A549 (cell line): ENCODE data around the gene AMPD3. TPM values are rescaled to one million over a fixed set of nuclear protein-coding genes. Genes with fewer than 3 reads are reported as not detected.

Source experiments
- ATAC-seq, 2 experiments: fragments of 200-7000 bp in 1 of 2; fragments of >200 bp in 1 of 2; cut with Nextera tagmentation in 1 of 2; cut with Tn5 transposase in 1 of 2; 3 replicates each; pipeline versions ENCODE4 v1.8.0 to v1.9.1; 2018 to 2020; ENCODE audit warnings: mild to moderate bottlenecking in 1 of 2, moderate library complexity in 1 of 2
- CTCF ChIA-PET: fragments of 300-600 bp; sonication (Branson Sonifier 250); formaldehyde crosslinking; extraction: SDS; loops from one replicate; lab custom pipeline; 2021; ENCODE audit warnings: antibody characterized with exemption, inconsistent platforms; lab: Yijun Ruan, JAX
- POLR2A ChIA-PET: fragments of 350-600 bp; formaldehyde crosslinking; extraction: SDS; loops from one replicate; lab custom pipeline; 2021; ENCODE audit warnings: antibody characterized with exemption, inconsistent platforms; lab: Yijun Ruan, JAX
- DNase-seq, 2 experiments: peaks; one replicate each; pipeline versions ENCODE4 v3.0.0 to v3.0.0-alpha.2; 2011 to 2016; ENCODE audit warnings: low read depth in 1 of 2, low spot score in 1 of 2
- FAIRE-seq: peaks from 2 replicates; lab custom pipeline; 2011; peaks lifted over from hg19 to GRCh38; lab: Jason Lieb, UNC
- H3K27ac ChIP-seq, 2 experiments: fragments of >200 bp; sonication (Bioruptor Twin); formaldehyde crosslinking; 3 replicates each; pipeline ENCODE4 v1.5.1; 2016 to 2017
- H3K4me1 ChIP-seq: fragments of >200 bp; sonication (Bioruptor Twin); formaldehyde crosslinking; 3 replicates; pipeline ENCODE4 v1.6.1; 2016
- H3K4me2 ChIP-seq: fragments of >200 bp; sonication (Bioruptor Twin); formaldehyde crosslinking; 3 replicates; pipeline ENCODE4 v1.6.1; 2016
- H3K4me3 ChIP-seq: fragments of >200 bp; sonication (Bioruptor Twin); formaldehyde crosslinking; 3 replicates; pipeline ENCODE4 v1.5.1; 2016
- H3K9me3 ChIP-seq: fragments of >200 bp; sonication (Bioruptor Twin); formaldehyde crosslinking; 3 replicates; pipeline ENCODE4 v1.6.1; 2016
- BCL3 ChIP-seq: fragments of >200 bp; sonication (Bioruptor Twin); formaldehyde crosslinking; IDR thresholded peaks from 3 replicates; pipeline ENCODE4 v1.6.1; 2016
- BHLHE40 ChIP-seq: IDR thresholded peaks from 2 replicates; pipeline ENCODE4 v1.6.1; 2012; ENCODE audit warnings: low read depth, low read length, inconsistent platforms
- CBX8 ChIP-seq: fragments of 200-600 bp; sonication (generic); IDR thresholded peaks from 2 replicates; pipeline ENCODE4 v1.6.1; 2016
- CEBPB ChIP-seq, 2 experiments: fragments of >200 bp in 1 of 2; sonication (Bioruptor Twin) in 1 of 2; formaldehyde crosslinking in 1 of 2; IDR thresholded peaks; 2 replicates each; pipeline ENCODE4 v1.6.1; 2012 to 2016
- CTCF ChIP-seq: fragments of >200 bp; sonication (Bioruptor Twin); formaldehyde crosslinking; IDR thresholded peaks from 3 replicates; pipeline ENCODE4 v1.5.1; 2016
- ELK1 ChIP-seq: fragments of 150-350 bp; IDR thresholded peaks from 2 replicates; pipeline ENCODE4 v1.6.1; 2014; ENCODE audit warnings: low read depth, mild to moderate bottlenecking, low read length
- ESRRA ChIP-seq: fragments of 150-350 bp; IDR thresholded peaks from 2 replicates; pipeline ENCODE4 v1.6.1; 2014; ENCODE audit warnings: mild to moderate bottlenecking, low read length, borderline replicate concordance
- FOSB ChIP-seq: fragments of 250-450 bp; sonication (Bioruptor Pico); IDR thresholded peaks from 2 replicates; pipeline ENCODE4 v1.5.0; 2020; ENCODE audit warnings: mild to moderate bottlenecking, moderate library complexity
- HES2 ChIP-seq: fragments of >200 bp; sonication (Bioruptor Twin); formaldehyde crosslinking; IDR thresholded peaks from 2 replicates; pipeline ENCODE4 v1.6.1; 2016
- HEYL ChIP-seq: fragments of 250-450 bp; sonication (Bioruptor Pico); IDR thresholded peaks from 2 replicates; pipeline ENCODE4 v1.8.0; 2021; ENCODE audit warnings: mild to moderate bottlenecking, moderate library complexity
- HOXA7 ChIP-seq: fragments of 250-450 bp; sonication (Bioruptor Pico); IDR thresholded peaks from 2 replicates; pipeline ENCODE4 v1.5.0; 2020; ENCODE audit warnings: mild to moderate bottlenecking, moderate library complexity
- HOXB13 ChIP-seq: fragments of 250-450 bp; sonication (Bioruptor Pico); IDR thresholded peaks from 2 replicates; pipeline ENCODE4 v1.5.0; 2020; ENCODE audit warnings: low read depth, mild to moderate bottlenecking, moderate library complexity
- JUN ChIP-seq, 2 experiments: fragments of >200 bp; sonication (Bioruptor Twin); formaldehyde crosslinking; IDR thresholded peaks; 2 replicates in 1 of 2; 3 replicates in 1 of 2; pipeline ENCODE4 v1.6.1; 2016 to 2017
- MYC ChIP-seq: IDR thresholded peaks from 2 replicates; pipeline ENCODE4 v1.6.1; 2012; ENCODE audit warnings: mild to moderate bottlenecking, inconsistent platforms, low read length, improper control_type of control experiment, borderline replicate concordance
- NPAS2 ChIP-seq: fragments of 250-450 bp; sonication (Bioruptor Pico); IDR thresholded peaks from 2 replicates; pipeline ENCODE4 v1.8.0; 2022; ENCODE audit warnings: mild to moderate bottlenecking, moderate library complexity, borderline replicate concordance
- PBX3 ChIP-seq: IDR thresholded peaks from 2 replicates; pipeline ENCODE4 v1.6.1; 2012
- POLR2A ChIP-seq: IDR thresholded peaks from 2 replicates; pipeline ENCODE4 v1.6.1; 2012; ENCODE audit warnings: mild to moderate bottlenecking, low read length
- POLR2AphosphoS2 ChIP-seq: conservative IDR thresholded peaks from 2 replicates; pipeline ENCODE4 v1.6.1; 2012; ENCODE audit warnings: low read length, improper control_type of control experiment, inconsistent platforms
- RAD21 ChIP-seq, 2 experiments: fragments of >200 bp in 1 of 2; sonication (Bioruptor Twin) in 1 of 2; formaldehyde crosslinking in 1 of 2; IDR thresholded peaks in 1 of 2; conservative IDR thresholded peaks in 1 of 2; 2 replicates in 1 of 2; 3 replicates in 1 of 2; pipeline ENCODE4 v1.6.1; 2012 to 2018; ENCODE audit warnings: inconsistent platforms in 1 of 2
- RARB ChIP-seq: fragments of 250-450 bp; sonication (Bioruptor Pico); IDR thresholded peaks from 2 replicates; pipeline ENCODE4 v1.8.0; 2021; ENCODE audit warnings: mild to moderate bottlenecking, moderate library complexity
- RCOR1 ChIP-seq: fragments of 150-350 bp; IDR thresholded peaks from 2 replicates; pipeline ENCODE4 v1.6.1; 2014; ENCODE audit warnings: antibody characterized with exemption, low read length, low read depth
- RNF2 ChIP-seq: fragments of 200-600 bp; sonication (generic); IDR thresholded peaks from 2 replicates; pipeline ENCODE4 v1.6.1; 2016; ENCODE audit warnings: low read depth, mild to moderate bottlenecking, antibody characterized with exemption, moderate library complexity, borderline replicate concordance
- SMC3 ChIP-seq: fragments of >200 bp; sonication (Bioruptor Twin); formaldehyde crosslinking; IDR thresholded peaks from 3 replicates; pipeline ENCODE4 v1.6.1; 2018; ENCODE audit warnings: inconsistent platforms
- SREBF2 ChIP-seq: fragments of 450-650 bp; IDR thresholded peaks from 2 replicates; pipeline ENCODE4 v1.6.1; 2014; ENCODE audit warnings: mild to moderate bottlenecking, moderate library complexity
- TFCP2L1 ChIP-seq: fragments of 250-450 bp; sonication (Bioruptor Pico); IDR thresholded peaks from 2 replicates; pipeline ENCODE4 v1.5.0; 2021; ENCODE audit warnings: mild to moderate bottlenecking
- TP53 ChIP-seq: fragments of 250-450 bp; sonication (Bioruptor Pico); IDR thresholded peaks from 2 replicates; pipeline ENCODE4 v1.5.0; 2021; ENCODE audit warnings: mild to moderate bottlenecking, moderate library complexity
- ZC3H11A ChIP-seq: fragments of 450-650 bp; IDR thresholded peaks from 2 replicates; pipeline ENCODE4 v1.6.1; 2014; ENCODE audit warnings: antibody characterized with exemption, mild to moderate bottlenecking
- ZFP36 ChIP-seq: fragments of 450-650 bp; IDR thresholded peaks from 2 replicates; pipeline ENCODE4 v1.6.1; 2014; ENCODE audit warnings: borderline replicate concordance; ENCODE audit not compliant: partially characterized antibody
- WGBS: methylation state at CpG from one replicate; pipeline ENCODE4 v1.1.6; 2017; ENCODE audit errors: missing lambda C conversion rate; 5-methylcytosine and 5-hydroxymethylcytosine counted together
- polyA plus RNA-seq, 4 experiments: library from polyadenylated mRNA; depleted of rRNA in 3 of 4; stranded (reverse); fragments of >200 nt; fragmentation: RNase III in 1 of 4; extraction: RNeasy Plus Mini Kit Qiagen cat#74134 plus additional on column Dnase treatment in 1 of 4; gene quantifications; 2 replicates in 3 of 4; 3 replicates in 1 of 4; pipeline ENCODE4 v1.2.3, GENCODE V29; 2011 to 2017

Gene AMPD3
- polyA plus RNA-seq, 2 of the 4 experiments (the other 2 are of a cell fraction), result 3.1 to 4.7 TPM

- ATAC-seq (peak; percentile 24 to 40; a peak in 3 of 6 replicates), FAIRE-seq (no peak), DNase-seq (peak; percentile 19 to 45)
- no peak overlapping the region for H3K4me3 ChIP-seq
- ChIA-PET CTCF (interaction anchor here (0.9 to 2.1 kb wide), 4 partner anchors 9 to 41 kb away, joined by 3 to 9 read pairs (median 3); no protein-coding TSS in a partner anchor), POLR2A (no interaction called here)
- H3K27ac ChIP-seq, result peak overlapping the region; percentile 28 to 69; a peak in 3 of 6 replicates
- H3K4me1 ChIP-seq, result peaks cover 15% of the 10 kb centered on the region
- TF ChIP-seq NPAS2 (CRISPR knock-in tag), result no peak
- TF ChIP-seq TP53 (CRISPR knock-in tag), result no peak
- no peak for TF ChIP-seq SMC3
- TF ChIP-seq HEYL (CRISPR knock-in tag), result no peak
- TF ChIP-seq HES2, result no peak
- TF ChIP-seq ZFP36, result no peak
- TF ChIP-seq FOSB, result no peak
- no peak for TF ChIP-seq RNF2
- no peak for TF ChIP-seq BCL3
- no peak for TF ChIP-seq CBX8
- no peak for TF ChIP-seq MYC
- no peak for TF ChIP-seq ELK1
- TF ChIP-seq ZC3H11A, result no peak
- TF ChIP-seq CTCF, result no peak
- no peak for TF ChIP-seq HOXB13 (CRISPR knock-in tag)
- TF ChIP-seq ESRRA, result no peak
- TF ChIP-seq POLR2AphosphoS2, result no peak
- H3K4me2 ChIP-seq, result peak overlapping the region; percentile 56
- WGBS, result 74% methylated on average over 62 of the region's 94 CpGs
- no peaks in the 10 kb centered on the region for H3K9me3 ChIP-seq
These were observed 4.3 kb upstream of the AMPD3 start for GRCh38 chr11:10450462-10451425.

GRCh38 chr11:10451426-10452116 lies 3.5 kb upstream of the AMPD3 start:
- peaks cover 23% of the 10 kb centered on the region for H3K4me1 ChIP-seq
- H3K4me2 ChIP-seq, result no peak overlapping the region
- H3K4me3 ChIP-seq, result no peak overlapping the region
- FAIRE-seq, result no peak
- DNase-seq, result no peak
- TF ChIP-seq HOXA7 (CRISPR knock-in tag) (no peak), CBX8 (no peak), CEBPB (IDR thresholded peaks at IDR 0.05) (no peak), NPAS2 (CRISPR knock-in tag) (no peak), TFCP2L1 (CRISPR knock-in tag) (no peak), POLR2A (no peak), HES2 (no peak), RCOR1 (no peak), RAD21 (conservative IDR thresholded peaks at IDR 0.05 in 1 of 2, IDR thresholded peaks at IDR 0.05 in 1 of 2) (no peak), JUN (IDR thresholded peaks at IDR 0.05) (no peak), PBX3 (no peak), RARB (CRISPR knock-in tag) (no peak), RNF2 (no peak), BHLHE40 (no peak), SREBF2 (no peak)
- TF ChIP-seq, all 56 proteins: peak for 0
- Histone ChIP-seq H3K9me3 (no peaks in the 10 kb centered on the region), H3K27ac (no peak overlapping the region)
- WGBS, result 64% methylated on average over 3 of the region's 4 CpGs
- POLR2A ChIA-PET, result no interaction called here
- no peak for ATAC-seq
- CTCF ChIA-PET, result interaction anchor here (0.6 to 2.1 kb wide), 9 partner anchors 10 to 89 kb away, joined by 3 to 9 read pairs (median 3); partner anchors contain the start of gene RNF141
